Panc1 (cell line): ENCODE measurements around the gene ZNF169. TPM values are rescaled to one million over a fixed set of nuclear protein-coding genes. Genes with fewer than 3 reads are reported as not detected.

ENCODE experiments used
- ATAC-seq: fragments of 200-7000 bp; cut with Tn5 transposase; 2 replicates; pipeline ENCODE4 v1.9.1; 2020; ENCODE audit warnings: mild to moderate bottlenecking, moderate library complexity
- BruUV-seq: library from RNA; stranded (reverse); fragments of 400-500 nt; replicated peaks from 2 replicates; lab custom pipeline; 2021; lab: Mats Ljungman, UMichigan
- CTCF ChIA-PET: fragments of 300-600 bp; sonication (Branson Sonifier 250); formaldehyde crosslinking; loops from one replicate; lab custom pipeline; 2022; ENCODE audit warnings: antibody characterized with exemption; lab: Charles Lee
- POLR2A ChIA-PET: fragments of 300-600 bp; sonication (Branson Sonifier 250); formaldehyde crosslinking; loops from one replicate; lab custom pipeline; 2022; ENCODE audit warnings: antibody characterized with exemption; lab: Charles Lee
- DNase-seq: peaks from one replicate; pipeline ENCODE4 v3.0.0-alpha.2; 2010; ENCODE audit warnings: low read depth, low spot score
- H3K27ac ChIP-seq: 2 replicates; pipeline ENCODE4 v1.5.1; 2011; ENCODE audit warnings: mild to moderate bottlenecking, low read length, inconsistent platforms
- H3K27me3 ChIP-seq: fragments of 200-500 bp; sonication (Bioruptor generic); 2 replicates; pipeline ENCODE4 v1.6.0; 2014; ENCODE audit warnings: low read length, inconsistent platforms; ENCODE audit not compliant: control insufficient read depth, insufficient read depth
- H3K36me3 ChIP-seq: fragments of 200-500 bp; sonication (Bioruptor generic); 2 replicates; pipeline ENCODE4 v1.5.1; 2014; ENCODE audit warnings: inconsistent platforms, mild to moderate bottlenecking, low read length, moderate library complexity; ENCODE audit not compliant: control insufficient read depth, insufficient read depth
- H3K4me1 ChIP-seq: 2 replicates; pipeline ENCODE4 v1.5.1; 2011; ENCODE audit warnings: inconsistent platforms, mild to moderate bottlenecking, low read length, moderate library complexity; ENCODE audit not compliant: control insufficient read depth, insufficient read depth
- H3K4me3 ChIP-seq, 2 experiments: 2 replicates each; pipeline ENCODE4 v1.5.1; 2011 to 2012; ENCODE audit warnings: low read depth in 2 of 2, low read length in 2 of 2, mild to moderate bottlenecking in 2 of 2, inconsistent platforms in 1 of 2, moderate library complexity in 1 of 2
- H3K9me3 ChIP-seq: fragments of 200-500 bp; sonication (Bioruptor generic); 2 replicates; pipeline ENCODE4 v1.5.1; 2014; ENCODE audit warnings: low read depth, mild to moderate bottlenecking, inconsistent platforms, low read length, moderate library complexity; ENCODE audit not compliant: control insufficient read depth, insufficient read depth
- POLR2AphosphoS5 ChIP-seq: IDR thresholded peaks from 2 replicates; pipeline ENCODE4 v1.6.1; 2012; ENCODE audit warnings: mild to moderate bottlenecking, low read depth, low read length, moderate library complexity
- SIN3A ChIP-seq: IDR thresholded peaks from 2 replicates; pipeline ENCODE4 v1.6.1; 2012; ENCODE audit warnings: low read depth, mild to moderate bottlenecking, low read length, moderate library complexity, borderline replicate concordance; ENCODE audit not compliant: insufficient read depth
- TCF7L2 ChIP-seq: IDR thresholded peaks from 2 replicates; pipeline ENCODE4 v1.6.1; 2011; ENCODE audit warnings: mild to moderate bottlenecking, low read depth, low read length, inconsistent platforms
- in situ Hi-C: cut with HindIII; loops from 2 replicates; pipeline ENCODE4 v1.10.0; 2016; ENCODE audit warnings: low sequenced_read_pairs, low pct_unique_long_range_greater_than_20kb
- intact Hi-C: fragments of 100-400 bp; cut with micrococcal nuclease; formaldehyde crosslinking; loops from one replicate; pipeline ENCODE4 v1.10.0; 2022; ENCODE audit not compliant: unreplicated experiment
- total RNA-seq: library from RNA; stranded (reverse); gene quantifications from one replicate; pipeline ENCODE4 v1.2.1, GENCODE V29; 2021; ENCODE audit not compliant: unreplicated experiment
- TF ChIP-seq, protein P1 (sequence below): fragments of 450-650 bp; IDR thresholded peaks from 2 replicates; pipeline ENCODE4 v1.5.1; 2017; ENCODE audit warnings: mild to moderate bottlenecking
- TF ChIP-seq, protein P2 (sequence below), 2 experiments: IDR thresholded peaks; 2 replicates each; pipeline ENCODE4 v1.6.1; 2011 to 2012; ENCODE audit warnings: low read depth in 2 of 2, control low read depth in 1 of 2, low read length in 1 of 2, mild to moderate bottlenecking in 1 of 2, moderate library complexity in 1 of 2; ENCODE audit not compliant: insufficient read depth in 1 of 2

Gene ZNF169
- total RNA-seq, 1 experiment from 2014 or later, result 3.1 TPM

DNA sequence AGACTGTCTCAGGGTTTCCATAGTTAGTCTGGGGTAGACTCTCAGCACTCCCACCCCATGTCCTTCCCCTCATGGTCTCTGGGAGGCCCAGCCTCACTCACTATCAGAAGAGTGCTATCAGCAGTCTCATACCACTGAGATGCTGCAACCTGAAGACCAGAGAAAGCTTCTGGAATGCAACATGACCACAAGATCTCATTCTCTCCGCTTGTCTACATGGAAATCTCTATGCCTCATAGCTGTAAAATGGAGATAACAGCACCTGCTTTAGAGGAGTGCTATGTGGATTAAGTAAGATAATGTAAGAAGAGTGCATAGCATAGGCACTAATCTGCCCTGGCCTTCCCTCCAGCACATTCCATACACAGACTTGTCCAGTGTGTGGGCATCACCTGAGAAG is 47.0 kb upstream of the ZNF169 start:
- Histone ChIP-seq H3K9me3 (no peaks in the 10 kb centered on the region), H3K4me3 (no peak overlapping the region), H3K36me3 (no peaks in the 10 kb centered on the region), H3K27ac (no peak overlapping the region), H3K27me3 (no peaks in the 10 kb centered on the region), H3K4me1 (no peaks in the 10 kb centered on the region)
- DNase-seq (no peak), ATAC-seq (no peak)
- TF ChIP-seq, protein P1, sequence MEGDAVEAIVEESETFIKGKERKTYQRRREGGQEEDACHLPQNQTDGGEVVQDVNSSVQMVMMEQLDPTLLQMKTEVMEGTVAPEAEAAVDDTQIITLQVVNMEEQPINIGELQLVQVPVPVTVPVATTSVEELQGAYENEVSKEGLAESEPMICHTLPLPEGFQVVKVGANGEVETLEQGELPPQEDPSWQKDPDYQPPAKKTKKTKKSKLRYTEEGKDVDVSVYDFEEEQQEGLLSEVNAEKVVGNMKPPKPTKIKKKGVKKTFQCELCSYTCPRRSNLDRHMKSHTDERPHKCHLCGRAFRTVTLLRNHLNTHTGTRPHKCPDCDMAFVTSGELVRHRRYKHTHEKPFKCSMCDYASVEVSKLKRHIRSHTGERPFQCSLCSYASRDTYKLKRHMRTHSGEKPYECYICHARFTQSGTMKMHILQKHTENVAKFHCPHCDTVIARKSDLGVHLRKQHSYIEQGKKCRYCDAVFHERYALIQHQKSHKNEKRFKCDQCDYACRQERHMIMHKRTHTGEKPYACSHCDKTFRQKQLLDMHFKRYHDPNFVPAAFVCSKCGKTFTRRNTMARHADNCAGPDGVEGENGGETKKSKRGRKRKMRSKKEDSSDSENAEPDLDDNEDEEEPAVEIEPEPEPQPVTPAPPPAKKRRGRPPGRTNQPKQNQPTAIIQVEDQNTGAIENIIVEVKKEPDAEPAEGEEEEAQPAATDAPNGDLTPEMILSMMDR, result no peak
- no TSS peak for BruUV-seq
- in situ Hi-C loops, result no loop called here
- intact Hi-C loops, result loop anchor here (2.0 to 10.0 kb wide), 2 partner anchors 147 to 527 kb away; no protein-coding TSS in a partner anchor
- ChIA-PET POLR2A (no interaction called here), CTCF (interaction anchor here (0.6 to 2.3 kb wide), 2 partner anchors 72 to 199 kb away, joined by 21 to 22 read pairs; no protein-coding TSS in a partner anchor)

DNA sequence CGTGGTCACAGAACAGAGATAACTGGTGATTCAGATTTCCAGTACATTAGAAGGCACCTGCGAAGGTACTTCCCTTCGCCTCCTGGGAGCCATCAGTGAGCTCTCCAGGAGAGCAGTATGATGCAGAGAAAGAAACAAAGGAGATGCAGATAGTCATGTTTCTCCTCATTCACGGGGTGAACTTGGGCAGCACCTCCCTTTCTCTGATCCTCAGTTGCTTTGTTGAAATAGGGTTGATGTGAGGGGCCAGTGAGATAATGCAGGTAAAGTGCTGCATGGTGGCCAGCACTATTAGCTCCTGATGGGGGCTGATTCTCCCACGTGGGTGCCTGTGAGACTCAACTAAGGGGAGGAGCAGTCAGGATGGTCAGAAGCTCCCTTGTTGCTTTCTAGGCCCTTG is 46.6 kb upstream of the ZNF169 start:
- POLR2A ChIA-PET, result no interaction called here
- ATAC-seq, result no peak
- in situ Hi-C loops, result no loop called here

More for the DNA sequence above, 46.6 kb upstream of the ZNF169 start:
- no peaks in the 10 kb centered on the region for H3K9me3 ChIP-seq
- CTCF ChIA-PET, result interaction anchor here (2.3 kb wide), 1 partner anchor 200 kb away, joined by 21 read pairs; no protein-coding TSS in a partner anchor
- no TSS peak for BruUV-seq
- H3K27me3 ChIP-seq, result no peaks in the 10 kb centered on the region
- DNase-seq, result no peak
- intact Hi-C loops, result loop anchor here (2.0 to 10.0 kb wide), 2 partner anchors 148 to 528 kb away; no protein-coding TSS in a partner anchor
- H3K36me3 ChIP-seq, result no peaks in the 10 kb centered on the region
- no peak overlapping the region for H3K4me3 ChIP-seq
- no peak overlapping the region for H3K27ac ChIP-seq
- TF ChIP-seq, protein P2, sequence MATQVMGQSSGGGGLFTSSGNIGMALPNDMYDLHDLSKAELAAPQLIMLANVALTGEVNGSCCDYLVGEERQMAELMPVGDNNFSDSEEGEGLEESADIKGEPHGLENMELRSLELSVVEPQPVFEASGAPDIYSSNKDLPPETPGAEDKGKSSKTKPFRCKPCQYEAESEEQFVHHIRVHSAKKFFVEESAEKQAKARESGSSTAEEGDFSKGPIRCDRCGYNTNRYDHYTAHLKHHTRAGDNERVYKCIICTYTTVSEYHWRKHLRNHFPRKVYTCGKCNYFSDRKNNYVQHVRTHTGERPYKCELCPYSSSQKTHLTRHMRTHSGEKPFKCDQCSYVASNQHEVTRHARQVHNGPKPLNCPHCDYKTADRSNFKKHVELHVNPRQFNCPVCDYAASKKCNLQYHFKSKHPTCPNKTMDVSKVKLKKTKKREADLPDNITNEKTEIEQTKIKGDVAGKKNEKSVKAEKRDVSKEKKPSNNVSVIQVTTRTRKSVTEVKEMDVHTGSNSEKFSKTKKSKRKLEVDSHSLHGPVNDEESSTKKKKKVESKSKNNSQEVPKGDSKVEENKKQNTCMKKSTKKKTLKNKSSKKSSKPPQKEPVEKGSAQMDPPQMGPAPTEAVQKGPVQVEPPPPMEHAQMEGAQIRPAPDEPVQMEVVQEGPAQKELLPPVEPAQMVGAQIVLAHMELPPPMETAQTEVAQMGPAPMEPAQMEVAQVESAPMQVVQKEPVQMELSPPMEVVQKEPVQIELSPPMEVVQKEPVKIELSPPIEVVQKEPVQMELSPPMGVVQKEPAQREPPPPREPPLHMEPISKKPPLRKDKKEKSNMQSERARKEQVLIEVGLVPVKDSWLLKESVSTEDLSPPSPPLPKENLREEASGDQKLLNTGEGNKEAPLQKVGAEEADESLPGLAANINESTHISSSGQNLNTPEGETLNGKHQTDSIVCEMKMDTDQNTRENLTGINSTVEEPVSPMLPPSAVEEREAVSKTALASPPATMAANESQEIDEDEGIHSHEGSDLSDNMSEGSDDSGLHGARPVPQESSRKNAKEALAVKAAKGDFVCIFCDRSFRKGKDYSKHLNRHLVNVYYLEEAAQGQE (IDR thresholded peaks at IDR 0.05; ENCODE audit: insufficient read depth in 1 of 2, low read depth in 2 of 2, low read length in 1 of 2), result no peak
- TF ChIP-seq POLR2AphosphoS5, result no peak
- TF ChIP-seq SIN3A, result no peak
- TF ChIP-seq, protein P1, result no peak
- TF ChIP-seq TCF7L2, result no peak
- no peaks in the 10 kb centered on the region for H3K4me1 ChIP-seq
